Breast epithelium (tissue), 3 donors: Measurements from ENCODE around the gene PGM2.

Experiments used
- POLR2A ChIP-seq: fragments of 450-650 bp; IDR thresholded peaks from one replicate; pipeline ENCODE4 v1.6.1; 2016; ENCODE audit warnings: antibody characterized with exemption, mild to moderate bottlenecking, moderate library complexity
- POLR2AphosphoS5 ChIP-seq, 3 donors: sonication (generic); formaldehyde crosslinking; IDR thresholded peaks; one replicate each; pipeline ENCODE4 v1.6.1; 2017; ENCODE audit warnings: antibody characterized with exemption in 3 of 3
- TF ChIP-seq, protein P1 (sequence below), 3 donors: fragments of 450-650 bp; IDR thresholded peaks; one replicate each; pipeline ENCODE4 v1.5.1; 2016 to 2017; ENCODE audit warnings: antibody characterized with exemption in 3 of 3, mild to moderate bottlenecking in 3 of 3, moderate library complexity in 3 of 3

DNA sequence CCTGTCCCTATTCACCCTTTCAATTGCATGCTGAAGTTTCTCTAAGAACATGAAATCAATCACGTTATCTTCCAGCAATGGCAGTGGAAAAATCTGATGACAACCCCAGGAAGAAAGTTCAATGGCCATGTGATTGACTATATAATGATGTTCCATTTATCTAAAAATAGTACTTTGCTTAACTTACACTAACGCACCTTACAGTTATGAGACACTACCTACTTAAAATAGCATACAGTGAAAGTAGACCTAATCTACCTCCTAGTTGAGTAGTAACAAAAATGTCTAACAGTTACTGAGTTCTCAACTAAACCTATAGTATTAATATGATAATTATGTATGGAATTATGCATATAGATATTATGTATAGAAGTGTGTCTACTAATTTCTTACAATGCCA is 28.6 kb upstream of the PGM2 start:
- TF ChIP-seq, protein P1, sequence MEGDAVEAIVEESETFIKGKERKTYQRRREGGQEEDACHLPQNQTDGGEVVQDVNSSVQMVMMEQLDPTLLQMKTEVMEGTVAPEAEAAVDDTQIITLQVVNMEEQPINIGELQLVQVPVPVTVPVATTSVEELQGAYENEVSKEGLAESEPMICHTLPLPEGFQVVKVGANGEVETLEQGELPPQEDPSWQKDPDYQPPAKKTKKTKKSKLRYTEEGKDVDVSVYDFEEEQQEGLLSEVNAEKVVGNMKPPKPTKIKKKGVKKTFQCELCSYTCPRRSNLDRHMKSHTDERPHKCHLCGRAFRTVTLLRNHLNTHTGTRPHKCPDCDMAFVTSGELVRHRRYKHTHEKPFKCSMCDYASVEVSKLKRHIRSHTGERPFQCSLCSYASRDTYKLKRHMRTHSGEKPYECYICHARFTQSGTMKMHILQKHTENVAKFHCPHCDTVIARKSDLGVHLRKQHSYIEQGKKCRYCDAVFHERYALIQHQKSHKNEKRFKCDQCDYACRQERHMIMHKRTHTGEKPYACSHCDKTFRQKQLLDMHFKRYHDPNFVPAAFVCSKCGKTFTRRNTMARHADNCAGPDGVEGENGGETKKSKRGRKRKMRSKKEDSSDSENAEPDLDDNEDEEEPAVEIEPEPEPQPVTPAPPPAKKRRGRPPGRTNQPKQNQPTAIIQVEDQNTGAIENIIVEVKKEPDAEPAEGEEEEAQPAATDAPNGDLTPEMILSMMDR (IDR thresholded peaks at IDR 0.05), result no peak
- TF ChIP-seq POLR2A (no peak), POLR2AphosphoS5 (IDR thresholded peaks at IDR 0.05) (no peak)
